IMR-90 (cell line): ENCODE measurements around the gene ATRNL1. TPM values are rescaled to one million over a fixed set of nuclear protein-coding genes. Genes with fewer than 3 reads are reported as not detected.

Experiments used
- ATAC-seq: fragments of 200-7000 bp; cut with Tn5 transposase; 2 replicates; pipeline ENCODE4 v1.9.1; 2020; ENCODE audit warnings: low read depth, mild to moderate bottlenecking, moderate library complexity
- BruUV-seq: library from RNA; stranded (reverse); fragments of 400-500 nt; replicated peaks from 2 replicates; lab custom pipeline; 2021; lab: Mats Ljungman, UMichigan
- CTCF ChIA-PET: fragments of 300-600 bp; formaldehyde crosslinking; extraction: SDS; loops from one replicate; lab custom pipeline; 2021; ENCODE audit warnings: antibody characterized with exemption; lab: Yijun Ruan, JAX
- POLR2A ChIA-PET: fragments of 300-600 bp; sonication (Branson Sonifier 250); formaldehyde crosslinking; loops from one replicate; lab custom pipeline; 2022; ENCODE audit warnings: antibody characterized with exemption; ENCODE audit not compliant: unreplicated experiment; lab: Charles Lee
- DNase-seq: peaks from one replicate; pipeline ENCODE4 v3.0.0; 2013
- H2AFZ ChIP-seq: replicated peaks from 2 replicates; pipeline ENCODE3; 2013; ENCODE audit warnings: low read length, mild to moderate bottlenecking; ENCODE audit not compliant: poor library complexity
- H2AK5ac ChIP-seq: 2 replicates; pipeline ENCODE4 v1.6.1; 2013; ENCODE audit warnings: low read depth, low read length, inconsistent platforms
- H2AK9ac ChIP-seq: replicated peaks from 2 replicates; pipeline ENCODE3; 2013; ENCODE audit warnings: mild to moderate bottlenecking, low read depth, low read length, moderate library complexity; ENCODE audit not compliant: poor library complexity
- H2BK120ac ChIP-seq: 2 replicates; pipeline ENCODE4 v1.6.1; 2013; ENCODE audit warnings: low read depth, low read length, inconsistent platforms
- H2BK15ac ChIP-seq: 3 replicates; pipeline ENCODE4 v1.6.1; 2013; ENCODE audit warnings: low read depth, low read length, inconsistent platforms
- H2BK20ac ChIP-seq: 2 replicates; pipeline ENCODE4 v1.6.1; 2013; ENCODE audit warnings: low read depth, mild to moderate bottlenecking, inconsistent platforms, low read length, moderate library complexity
- H2BK5ac ChIP-seq: 2 replicates; pipeline ENCODE4 v1.6.1; 2013; ENCODE audit warnings: mild to moderate bottlenecking, low read depth, low read length, inconsistent platforms; ENCODE audit not compliant: poor library complexity, severe bottlenecking
- H3K14ac ChIP-seq: replicated peaks from 2 replicates; pipeline ENCODE4 v1.6.1; 2013; ENCODE audit warnings: low read depth, low read length, inconsistent platforms
- H3K18ac ChIP-seq: 2 replicates; pipeline ENCODE4 v1.6.1; 2013; ENCODE audit warnings: low read depth, low read length, control low read depth
- H3K23ac ChIP-seq: 2 replicates; pipeline ENCODE4 v1.6.1; 2013; ENCODE audit warnings: low read depth, low read length, inconsistent platforms
- H3K27ac ChIP-seq: 2 replicates; pipeline ENCODE4 v1.5.1; 2013; ENCODE audit warnings: mild to moderate bottlenecking, control low read depth, low read length; ENCODE audit not compliant: insufficient read depth
- H3K27me3 ChIP-seq: 2 replicates; pipeline ENCODE4 v1.6.1; 2013; ENCODE audit warnings: low read length; ENCODE audit not compliant: control insufficient read depth, insufficient read depth
- H3K36me3 ChIP-seq: 2 replicates; pipeline ENCODE4 v1.6.1; 2013; ENCODE audit warnings: low read length, mixed read lengths; ENCODE audit not compliant: control insufficient read depth, insufficient read depth
- H3K4ac ChIP-seq: 2 replicates; pipeline ENCODE4 v1.6.1; 2013; ENCODE audit warnings: low read depth, low read length, inconsistent platforms
- H3K4me1 ChIP-seq: 2 replicates; pipeline ENCODE4 v1.6.1; 2013; ENCODE audit warnings: low read length, mixed read lengths; ENCODE audit not compliant: control insufficient read depth, insufficient read depth
- H3K4me2 ChIP-seq: 2 replicates; pipeline ENCODE4 v1.6.1; 2013; ENCODE audit warnings: low read depth, mild to moderate bottlenecking, control low read depth, low read length, moderate library complexity
- H3K4me3 ChIP-seq: 2 replicates; pipeline ENCODE4 v1.5.1; 2013; ENCODE audit warnings: low read depth, mild to moderate bottlenecking, control low read depth, low read length, moderate library complexity; ENCODE audit not compliant: insufficient read depth
- H3K56ac ChIP-seq: 2 replicates; pipeline ENCODE4 v1.6.1; 2013; ENCODE audit warnings: low read length, inconsistent platforms; ENCODE audit not compliant: insufficient read depth; ENCODE audit errors: extremely low read depth
- H3K79me1 ChIP-seq, 2 experiments: 2 replicates each; pipeline ENCODE4 v1.6.1; 2013; ENCODE audit warnings: low read length in 2 of 2, inconsistent platforms in 1 of 2, low read depth in 1 of 2
- H3K9ac ChIP-seq: 2 replicates; pipeline ENCODE4 v1.6.1; 2013; ENCODE audit warnings: low read depth, low read length, control low read depth
- H3K9me1 ChIP-seq: 2 replicates; pipeline ENCODE4 v1.6.1; 2013; ENCODE audit warnings: low read length, inconsistent platforms; ENCODE audit not compliant: insufficient read depth
- H3K9me3 ChIP-seq: 2 replicates; pipeline ENCODE4 v1.6.1; 2013; ENCODE audit warnings: low read length; ENCODE audit not compliant: control insufficient read depth, insufficient read depth
- H4K20me1 ChIP-seq: 2 replicates; pipeline ENCODE4 v1.6.1; 2013; ENCODE audit warnings: low read length, inconsistent platforms; ENCODE audit not compliant: insufficient read depth
- H4K5ac ChIP-seq: 2 replicates; pipeline ENCODE4 v1.6.1; 2013; ENCODE audit warnings: mild to moderate bottlenecking, low read depth, low read length, control low read depth
- H4K8ac ChIP-seq, 2 experiments: 2 replicates each; pipeline ENCODE4 v1.6.1; 2013; ENCODE audit warnings: low read depth in 2 of 2, low read length in 2 of 2, control low read depth in 1 of 2, inconsistent platforms in 1 of 2
- H4K91ac ChIP-seq: 2 replicates; pipeline ENCODE4 v1.6.1; 2013; ENCODE audit warnings: low read depth, low read length, inconsistent platforms; ENCODE audit not compliant: insufficient read depth
- CEBPB ChIP-seq: IDR thresholded peaks from 2 replicates; pipeline ENCODE4 v1.6.1; 2012; ENCODE audit warnings: low read depth, low read length, improper control_type of control experiment
- CHD1 ChIP-seq: IDR thresholded peaks from 2 replicates; pipeline ENCODE4 v1.6.1; 2012; ENCODE audit warnings: low read depth, low read length, improper control_type of control experiment
- MAFK ChIP-seq: IDR thresholded peaks from 2 replicates; pipeline ENCODE4 v1.6.1; 2012; ENCODE audit warnings: low read depth, low read length, improper control_type of control experiment
- MAZ ChIP-seq: IDR thresholded peaks from 2 replicates; pipeline ENCODE4 v1.6.1; 2012; ENCODE audit warnings: low read depth, mild to moderate bottlenecking, low read length, improper control_type of control experiment, moderate library complexity, borderline replicate concordance
- NFE2L2 ChIP-seq: fragments of 150-350 bp; IDR thresholded peaks from 2 replicates; pipeline ENCODE4 v1.6.1; 2016; ENCODE audit warnings: low read depth, mild to moderate bottlenecking, low read length
- POLR2A ChIP-seq: IDR thresholded peaks from 2 replicates; pipeline ENCODE4 v1.6.1; 2012; ENCODE audit warnings: mild to moderate bottlenecking, low read depth, low read length
- WGBS, 2 experiments: methylation state at CpG; one replicate each; pipeline versions ENCODE4 v1.1.5 to v1.1.7; 2013; ENCODE audit warnings: missing lambda C conversion rate in 2 of 2; ENCODE audit not compliant: insufficient read length in 1 of 2; ENCODE audit errors: extremely low coverage in 2 of 2; 5-methylcytosine and 5-hydroxymethylcytosine counted together
- dilution Hi-C: fragments of 300-500 bp; cut with HindIII; formaldehyde crosslinking; loops from one replicate; pipeline ENCODE4 v1.14.3; 2018; ENCODE audit warnings: low sequenced_read_pairs; ENCODE audit not compliant: unreplicated experiment
- in situ Hi-C: fragments of 300-500 bp; cut with MboI; formaldehyde crosslinking; loops from 3 replicates; pipeline ENCODE4 v1.14.3; 2019; ENCODE audit warnings: low sequenced_read_pairs, inconsistent platforms, mixed read lengths
- intact Hi-C: fragments of 100-400 bp; cut with micrococcal nuclease; formaldehyde crosslinking; loops from 2 replicates; pipeline ENCODE4 v1.10.0; 2022
- polyA plus RNA-seq, 3 experiments: library from polyadenylated mRNA; depleted of rRNA; stranded (reverse); fragments of >200 nt; gene quantifications; 2 replicates each; pipeline ENCODE4 v1.2.3, GENCODE V29; 2012; ENCODE audit warnings: low replicate concordance in 1 of 3
- total RNA-seq: library from RNA; depleted of rRNA; stranded (reverse); fragments of >200 nt; gene quantifications from 2 replicates; pipeline ENCODE4 v1.2.3, GENCODE V29; 2012
- TF ChIP-seq, protein P1 (sequence below): fragments of 150-350 bp; IDR thresholded peaks from 2 replicates; pipeline ENCODE4 v1.6.1; 2016; ENCODE audit warnings: low read depth, mild to moderate bottlenecking, low read length, moderate library complexity, borderline replicate concordance

ATRNL1 gene
- total and polyA plus RNA-seq, 2 of the 4 experiments (the other 2 are of a cell fraction): 0.18 to 0.19 TPM

DNA sequence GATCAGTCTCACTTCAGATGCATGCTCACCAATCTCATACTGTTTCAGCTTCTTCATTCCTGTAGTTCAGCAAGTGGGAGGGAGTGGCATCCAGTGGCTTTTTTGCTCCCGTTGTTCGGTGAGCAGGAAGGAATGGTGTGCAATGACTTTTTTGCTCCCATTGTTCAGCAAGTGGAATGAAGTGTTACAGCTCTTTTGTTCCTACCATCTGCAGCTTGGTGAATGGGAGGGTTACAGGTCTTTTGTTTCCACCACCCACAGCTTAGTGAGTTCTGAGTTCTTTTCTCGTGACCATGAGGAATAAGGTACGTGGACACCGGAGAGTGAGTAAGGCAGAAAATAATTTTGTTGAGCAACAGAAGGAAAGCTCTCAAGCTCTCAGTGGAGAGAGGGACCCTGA lies 363.6 kb downstream of the ATRNL1 start:
- H3K27me3 ChIP-seq: no peaks in the 10 kb centered on the region
- no peak overlapping the region for H2BK120ac ChIP-seq
- H3K9me3 ChIP-seq: 0 out of 2 replicates have a peak, but pooled peaks cover 2% of the 10 kb centered on the region
- H3K56ac ChIP-seq: no peak overlapping the region
- H2BK20ac ChIP-seq: no peak overlapping the region
- no peak for DNase-seq
- no peaks in the 10 kb centered on the region for H3K36me3 ChIP-seq
- no peaks in the 10 kb centered on the region for H4K20me1 ChIP-seq
- no peak overlapping the region for H2BK15ac ChIP-seq
- no peak for ATAC-seq
- no peak overlapping the region for H4K91ac ChIP-seq
- H3K4me3 ChIP-seq: no peak overlapping the region
- no peaks in the 10 kb centered on the region for H3K79me1 ChIP-seq
- H2AK9ac ChIP-seq: no peak overlapping the region
- no peak overlapping the region for H2BK5ac ChIP-seq
- H3K9me1 ChIP-seq: no peaks in the 10 kb centered on the region
- BruUV-seq: no TSS peak
- POLR2A ChIA-PET: no interaction called here
- no peak overlapping the region for H2AFZ ChIP-seq
- in situ Hi-C loops (no loop called here), intact Hi-C loops (no loop called here), dilution Hi-C loops (no loop called here)
- H3K4me1 ChIP-seq: no peaks in the 10 kb centered on the region
- H3K27ac ChIP-seq: no peak overlapping the region
- H3K4ac ChIP-seq: no peak overlapping the region
- H3K9ac ChIP-seq: no peak overlapping the region
- no peak overlapping the region for H3K4me2 ChIP-seq
- no peak overlapping the region for H3K14ac ChIP-seq
- CTCF ChIA-PET: no interaction called here
- no peak overlapping the region for H4K8ac ChIP-seq
- H4K5ac ChIP-seq: no peak overlapping the region
- H2AK5ac ChIP-seq: no peak overlapping the region
- no CpG with 5 or more reads among the region's 5 CpGs for WGBS, 2 experiments
- no peak overlapping the region for H3K23ac ChIP-seq
- TF ChIP-seq CEBPB (no peak), CHD1 (no peak), MAFK (no peak), NFE2L2 (no peak), POLR2A (no peak), MAZ (no peak)
- TF ChIP-seq, protein P1, sequence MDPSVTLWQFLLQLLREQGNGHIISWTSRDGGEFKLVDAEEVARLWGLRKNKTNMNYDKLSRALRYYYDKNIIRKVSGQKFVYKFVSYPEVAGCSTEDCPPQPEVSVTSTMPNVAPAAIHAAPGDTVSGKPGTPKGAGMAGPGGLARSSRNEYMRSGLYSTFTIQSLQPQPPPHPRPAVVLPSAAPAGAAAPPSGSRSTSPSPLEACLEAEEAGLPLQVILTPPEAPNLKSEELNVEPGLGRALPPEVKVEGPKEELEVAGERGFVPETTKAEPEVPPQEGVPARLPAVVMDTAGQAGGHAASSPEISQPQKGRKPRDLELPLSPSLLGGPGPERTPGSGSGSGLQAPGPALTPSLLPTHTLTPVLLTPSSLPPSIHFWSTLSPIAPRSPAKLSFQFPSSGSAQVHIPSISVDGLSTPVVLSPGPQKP: no peak
- no peak overlapping the region for H3K18ac ChIP-seq
